Measurements from ENCODE around the gene PA2G4.

- TF ChIP-seq, protein P1, sequence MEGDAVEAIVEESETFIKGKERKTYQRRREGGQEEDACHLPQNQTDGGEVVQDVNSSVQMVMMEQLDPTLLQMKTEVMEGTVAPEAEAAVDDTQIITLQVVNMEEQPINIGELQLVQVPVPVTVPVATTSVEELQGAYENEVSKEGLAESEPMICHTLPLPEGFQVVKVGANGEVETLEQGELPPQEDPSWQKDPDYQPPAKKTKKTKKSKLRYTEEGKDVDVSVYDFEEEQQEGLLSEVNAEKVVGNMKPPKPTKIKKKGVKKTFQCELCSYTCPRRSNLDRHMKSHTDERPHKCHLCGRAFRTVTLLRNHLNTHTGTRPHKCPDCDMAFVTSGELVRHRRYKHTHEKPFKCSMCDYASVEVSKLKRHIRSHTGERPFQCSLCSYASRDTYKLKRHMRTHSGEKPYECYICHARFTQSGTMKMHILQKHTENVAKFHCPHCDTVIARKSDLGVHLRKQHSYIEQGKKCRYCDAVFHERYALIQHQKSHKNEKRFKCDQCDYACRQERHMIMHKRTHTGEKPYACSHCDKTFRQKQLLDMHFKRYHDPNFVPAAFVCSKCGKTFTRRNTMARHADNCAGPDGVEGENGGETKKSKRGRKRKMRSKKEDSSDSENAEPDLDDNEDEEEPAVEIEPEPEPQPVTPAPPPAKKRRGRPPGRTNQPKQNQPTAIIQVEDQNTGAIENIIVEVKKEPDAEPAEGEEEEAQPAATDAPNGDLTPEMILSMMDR (IDR thresholded peaks at IDR 0.05), result no peak
- TF ChIP-seq POLR2AphosphoS5 (IDR thresholded peaks at IDR 0.05; ENCODE audit: low read depth, low read length) (no peak), SIN3A (IDR thresholded peaks at IDR 0.05; ENCODE audit: borderline replicate concordance, insufficient read depth, low read depth, low read length) (no peak)
These were observed 42.4 kb upstream of the PA2G4 start for GRCh38 chr12:56061982-56062381.
